ENCODE results near the gene MAN2A2.
"Not testable (repeated sequence)": the region's sequence is repeated elsewhere in the genome, so short reads cannot be mapped to it uniquely, and the experiment has no call there.

Gene MAN2A2

DNA sequence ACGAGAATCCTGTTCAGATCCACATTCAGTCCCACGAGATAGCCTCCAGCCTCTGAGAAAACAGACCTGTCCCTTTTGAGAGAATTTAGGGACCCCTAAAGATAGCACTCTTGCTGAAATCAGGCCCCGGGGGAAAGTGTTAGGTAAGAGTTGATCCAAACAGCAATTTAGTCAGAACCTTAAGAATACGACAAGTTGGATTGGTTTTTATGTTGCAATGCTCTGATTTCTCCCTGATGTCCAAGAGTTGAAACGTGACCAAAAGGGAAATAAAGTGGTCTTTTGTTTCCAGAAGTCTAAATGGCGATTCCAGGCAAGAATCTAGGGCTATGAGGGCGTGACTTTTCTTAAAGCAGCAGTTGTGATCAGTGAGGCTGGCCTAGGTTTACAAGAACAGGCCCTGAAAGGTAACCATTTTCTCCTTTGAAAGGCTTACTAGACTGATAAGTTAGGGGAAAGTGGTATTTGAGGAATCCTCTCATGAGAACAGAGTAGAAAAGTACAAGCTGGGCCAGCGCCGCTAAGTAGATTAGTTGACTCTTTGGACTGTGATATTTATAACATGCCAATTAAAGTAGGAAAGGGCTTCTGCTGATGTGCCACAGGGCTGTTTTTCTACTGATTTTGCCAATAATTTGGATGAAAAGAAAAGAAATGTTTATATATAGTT lies 4.9 kb downstream of the MAN2A2 start:
- ATAC-seq, result no peak
- no peak for TF ChIP-seq BACH2 (CRISPR knock-in tag; IDR thresholded peaks at IDR 0.05; ENCODE audit: borderline replicate concordance)
- no peak for TF ChIP-seq ZNF8 (CRISPR knock-in tag; IDR thresholded peaks at IDR 0.05)
- TF ChIP-seq ESRRG (CRISPR knock-in tag; IDR thresholded peaks at IDR 0.05), result no peak
- no peak for TF ChIP-seq ZFP30 (CRISPR knock-in tag; IDR thresholded peaks at IDR 0.05)

DNA sequence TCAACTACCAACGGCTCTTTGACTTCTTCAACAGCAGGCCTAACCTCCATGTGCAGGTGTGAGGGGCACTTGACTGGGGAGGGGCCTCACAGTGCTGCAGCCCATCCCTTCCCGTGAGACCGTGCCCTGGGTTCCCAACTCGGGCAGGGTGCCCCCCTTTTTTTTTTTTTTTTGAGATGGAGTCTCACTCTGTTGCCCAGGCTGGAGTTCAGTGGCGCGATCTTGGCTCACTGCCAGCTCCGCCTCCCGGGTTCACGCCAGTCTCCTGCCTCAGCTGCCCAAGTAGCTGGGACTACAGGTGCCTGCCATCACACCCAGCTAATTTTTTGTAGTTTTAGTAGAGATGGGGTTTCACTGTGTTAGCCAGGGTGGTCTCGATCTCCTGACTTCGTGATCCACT lies 6.3 kb downstream of the MAN2A2 start:
- not testable (repeated sequence) for ATAC-seq

GRCh38 chr15:90909976-90910375 lies 6.9 kb downstream of the MAN2A2 start:
- ATAC-seq, result no peak
- TF ChIP-seq ZNF565 (CRISPR knock-in tag; conservative IDR thresholded peaks at IDR 0.05; ENCODE audit: low read depth) (no peak), TCF4 (CRISPR knock-in tag; IDR thresholded peaks at IDR 0.05; ENCODE audit: borderline replicate concordance) (no peak), SNAI2 (CRISPR knock-in tag; IDR thresholded peaks at IDR 0.05) (no peak), TOX (CRISPR knock-in tag; IDR thresholded peaks at IDR 0.05; ENCODE audit: borderline replicate concordance) (no peak), GLIS3 (CRISPR knock-in tag; IDR thresholded peaks at IDR 0.05) (no peak), POU6F1 (CRISPR knock-in tag; IDR thresholded peaks at IDR 0.05; ENCODE audit: borderline replicate concordance, low read depth) (no peak), ZNF8 (CRISPR knock-in tag; IDR thresholded peaks at IDR 0.05) (no peak), ISL1 (CRISPR knock-in tag; IDR thresholded peaks at IDR 0.05) (no peak), TSHZ2 (CRISPR knock-in tag; IDR thresholded peaks at IDR 0.05) (no peak), ZC3H10 (CRISPR knock-in tag; IDR thresholded peaks at IDR 0.05) (no peak), ZFP3 (CRISPR knock-in tag; IDR thresholded peaks at IDR 0.05) (no peak), RARB (CRISPR knock-in tag; IDR thresholded peaks at IDR 0.05) (no peak), OSR1 (CRISPR knock-in tag; IDR thresholded peaks at IDR 0.05) (no peak)
- TF ChIP-seq, protein P1, sequence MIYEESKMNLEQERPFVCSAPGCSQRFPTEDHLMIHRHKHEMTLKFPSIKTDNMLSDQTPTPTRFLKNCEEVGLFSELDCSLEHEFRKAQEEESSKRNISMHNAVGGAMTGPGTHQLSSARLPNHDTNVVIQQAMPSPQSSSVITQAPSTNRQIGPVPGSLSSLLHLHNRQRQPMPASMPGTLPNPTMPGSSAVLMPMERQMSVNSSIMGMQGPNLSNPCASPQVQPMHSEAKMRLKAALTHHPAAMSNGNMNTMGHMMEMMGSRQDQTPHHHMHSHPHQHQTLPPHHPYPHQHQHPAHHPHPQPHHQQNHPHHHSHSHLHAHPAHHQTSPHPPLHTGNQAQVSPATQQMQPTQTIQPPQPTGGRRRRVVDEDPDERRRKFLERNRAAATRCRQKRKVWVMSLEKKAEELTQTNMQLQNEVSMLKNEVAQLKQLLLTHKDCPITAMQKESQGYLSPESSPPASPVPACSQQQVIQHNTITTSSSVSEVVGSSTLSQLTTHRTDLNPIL (CRISPR knock-in tag; IDR thresholded peaks at IDR 0.05; ENCODE audit: low read depth), result no peak
- TF ChIP-seq, protein P2, sequence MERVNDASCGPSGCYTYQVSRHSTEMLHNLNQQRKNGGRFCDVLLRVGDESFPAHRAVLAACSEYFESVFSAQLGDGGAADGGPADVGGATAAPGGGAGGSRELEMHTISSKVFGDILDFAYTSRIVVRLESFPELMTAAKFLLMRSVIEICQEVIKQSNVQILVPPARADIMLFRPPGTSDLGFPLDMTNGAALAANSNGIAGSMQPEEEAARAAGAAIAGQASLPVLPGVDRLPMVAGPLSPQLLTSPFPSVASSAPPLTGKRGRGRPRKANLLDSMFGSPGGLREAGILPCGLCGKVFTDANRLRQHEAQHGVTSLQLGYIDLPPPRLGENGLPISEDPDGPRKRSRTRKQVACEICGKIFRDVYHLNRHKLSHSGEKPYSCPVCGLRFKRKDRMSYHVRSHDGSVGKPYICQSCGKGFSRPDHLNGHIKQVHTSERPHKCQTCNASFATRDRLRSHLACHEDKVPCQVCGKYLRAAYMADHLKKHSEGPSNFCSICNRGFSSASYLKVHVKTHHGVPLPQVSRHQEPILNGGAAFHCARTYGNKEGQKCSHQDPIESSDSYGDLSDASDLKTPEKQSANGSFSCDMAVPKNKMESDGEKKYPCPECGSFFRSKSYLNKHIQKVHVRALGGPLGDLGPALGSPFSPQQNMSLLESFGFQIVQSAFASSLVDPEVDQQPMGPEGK (CRISPR knock-in tag; IDR thresholded peaks at IDR 0.05; ENCODE audit: borderline replicate concordance), result no peak

DNA sequence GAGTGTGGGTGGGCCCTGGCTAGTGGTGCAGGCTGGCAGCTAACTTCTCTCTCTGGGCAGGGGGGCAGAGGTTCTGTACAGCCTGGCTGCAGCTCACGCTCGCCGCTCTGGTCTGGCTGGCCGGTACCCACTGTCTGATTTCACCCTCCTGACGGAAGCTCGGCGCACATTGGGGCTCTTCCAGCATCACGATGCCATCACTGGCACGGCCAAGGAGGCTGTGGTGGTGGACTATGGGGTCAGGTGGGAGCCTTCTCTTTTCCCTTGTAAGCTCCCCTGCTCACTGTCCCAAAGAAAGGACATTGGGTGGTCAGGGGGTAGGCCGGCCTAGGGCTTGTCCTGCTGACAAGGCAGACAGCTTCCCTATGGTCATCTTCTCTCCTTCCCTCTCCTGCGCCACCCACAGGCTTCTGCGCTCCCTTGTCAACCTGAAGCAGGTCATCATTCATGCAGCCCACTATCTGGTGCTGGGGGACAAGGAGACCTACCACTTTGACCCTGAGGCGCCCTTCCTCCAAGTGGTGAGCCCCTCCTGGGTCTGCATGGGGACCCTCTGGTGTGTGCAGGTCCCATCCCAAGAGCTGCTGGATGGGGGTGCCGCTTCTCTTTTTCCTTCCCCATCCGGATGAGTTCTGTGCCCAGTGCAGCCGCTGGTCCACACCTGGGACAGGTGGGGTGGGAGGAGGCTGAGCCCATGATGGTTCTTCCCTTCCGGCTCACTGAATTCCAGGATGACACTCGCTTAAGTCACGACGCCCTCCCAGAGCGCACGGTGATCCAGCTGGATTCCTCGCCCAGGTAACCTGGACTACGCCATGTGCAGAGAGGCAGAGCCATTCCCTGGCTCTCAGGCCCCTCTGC lies 7.6 kb downstream of the MAN2A2 start:
- ATAC-seq, result no peak
- no peak for TF ChIP-seq TCF4 (CRISPR knock-in tag; IDR thresholded peaks at IDR 0.05; ENCODE audit: borderline replicate concordance)
- TF ChIP-seq ZNF565 (CRISPR knock-in tag; conservative IDR thresholded peaks at IDR 0.05; ENCODE audit: low read depth), result no peak
- TF ChIP-seq ZNF8 (CRISPR knock-in tag; IDR thresholded peaks at IDR 0.05), result no peak
- no peak for TF ChIP-seq PPARA (CRISPR knock-in tag; IDR thresholded peaks at IDR 0.05; ENCODE audit: borderline replicate concordance)
- no peak for TF ChIP-seq BACH2 (CRISPR knock-in tag; IDR thresholded peaks at IDR 0.05; ENCODE audit: borderline replicate concordance)

All from SK-N-SH treated with all-trans-retinoic acid at 6 μM for 48 hours (cell line).